Urinary bladder (tissue), 4 donors: ENCODE data around the gene FBXO8. TPM values are rescaled to one million over a fixed set of nuclear protein-coding genes. Genes with fewer than 3 reads are reported as not detected.
"Not testable (repeated sequence)": the region's sequence is repeated elsewhere in the genome, so short reads cannot be mapped to it uniquely, and the experiment has no call there.

Experiments
- DNase-seq: peaks from one replicate; pipeline ENCODE4 v3.0.0-alpha.2; 2015; ENCODE audit errors: extremely low spot score
- H3K27ac ChIP-seq: one replicate; pipeline ENCODE4 v1.5.1; 2013; ENCODE audit warnings: low read depth, mild to moderate bottlenecking, moderate library complexity
- H3K36me3 ChIP-seq: one replicate; pipeline ENCODE4 v1.6.1; 2013; ENCODE audit warnings: mild to moderate bottlenecking, moderate library complexity; ENCODE audit not compliant: insufficient read depth
- H3K4me1 ChIP-seq: one replicate; pipeline ENCODE4 v1.6.1; 2013; ENCODE audit warnings: mild to moderate bottlenecking, moderate library complexity; ENCODE audit not compliant: insufficient read depth
- H3K4me3 ChIP-seq: one replicate; pipeline ENCODE4 v1.5.1; 2013; ENCODE audit warnings: low read depth, low read length
- WGBS: extraction: QIAGEN DNeasy Blood & Tissue Kit; methylation state at CpG from one replicate; pipeline ENCODE4 v1.1.7; 2013; 5-methylcytosine and 5-hydroxymethylcytosine counted together
- polyA plus RNA-seq: library from polyadenylated mRNA; stranded (reverse); fragments of 200-250 nt; gene quantifications from one replicate; pipeline ENCODE4 v1.2.3, GENCODE V29; 2013
- total RNA-seq: library from RNA; depleted of rRNA; stranded (reverse); fragments of >200 nt; gene quantifications from one replicate; pipeline ENCODE4 v1.2.3, GENCODE V29; 2014
- donor health status: healthy with polysubstance abuse.
- donor health status: healthy.

Gene FBXO8
- total and polyA plus RNA-seq, 2 donors = 33.6 to 69.4 TPM

DNA sequence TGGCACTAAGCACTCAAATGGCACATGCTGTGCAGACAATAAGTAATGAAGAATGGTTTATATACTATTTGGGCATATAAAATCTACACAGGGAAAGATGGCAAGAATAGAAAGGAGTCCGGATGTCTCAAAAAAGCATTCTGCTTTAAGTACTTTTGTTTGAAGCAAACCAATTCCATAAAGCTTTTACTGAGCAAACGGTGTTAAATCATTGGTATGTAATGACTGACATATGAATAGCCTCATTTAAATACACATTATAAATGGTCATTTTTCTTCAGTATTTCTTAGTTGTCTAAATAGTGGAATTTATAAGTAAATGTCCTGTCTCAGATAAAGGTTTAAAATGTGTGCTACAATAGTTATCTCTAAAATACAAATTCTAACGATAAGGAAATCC is 6.0 kb downstream of the FBXO8 start:
- Histone ChIP-seq H3K36me3 (no peaks in the 10 kb centered on the region), H3K4me1 (no peaks in the 10 kb centered on the region), H3K27ac (no peak overlapping the region), H3K4me3 (no peak overlapping the region)
- no peak for DNase-seq
- 56% methylated on average over 3 of the region's 3 CpGs for WGBS

DNA sequence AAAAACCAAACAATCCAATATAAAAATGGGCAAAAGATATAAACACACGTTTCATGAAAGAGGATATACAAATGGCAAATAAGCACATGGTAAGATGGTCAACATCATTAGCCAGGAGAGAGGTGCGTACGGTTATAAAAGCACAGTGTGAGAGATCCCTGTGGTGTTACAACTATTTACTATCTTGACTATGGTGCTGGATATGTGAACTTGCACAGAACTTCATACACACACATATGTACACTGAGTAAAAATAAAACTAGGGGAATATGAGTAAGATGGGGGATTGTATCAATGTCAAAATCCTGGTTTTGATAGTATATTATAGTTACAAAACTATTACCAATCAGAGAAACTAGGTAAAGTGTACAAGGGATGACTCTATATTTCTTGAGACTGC is 8.4 kb downstream of the FBXO8 start:
- DNase-seq = no peak
- no peaks in the 10 kb centered on the region for H3K36me3 ChIP-seq
- no peak overlapping the region for H3K4me3 ChIP-seq
- WGBS = 71% methylated on average over 3 of the region's 3 CpGs
- no peak overlapping the region for H3K27ac ChIP-seq
- no peaks in the 10 kb centered on the region for H3K4me1 ChIP-seq

DNA sequence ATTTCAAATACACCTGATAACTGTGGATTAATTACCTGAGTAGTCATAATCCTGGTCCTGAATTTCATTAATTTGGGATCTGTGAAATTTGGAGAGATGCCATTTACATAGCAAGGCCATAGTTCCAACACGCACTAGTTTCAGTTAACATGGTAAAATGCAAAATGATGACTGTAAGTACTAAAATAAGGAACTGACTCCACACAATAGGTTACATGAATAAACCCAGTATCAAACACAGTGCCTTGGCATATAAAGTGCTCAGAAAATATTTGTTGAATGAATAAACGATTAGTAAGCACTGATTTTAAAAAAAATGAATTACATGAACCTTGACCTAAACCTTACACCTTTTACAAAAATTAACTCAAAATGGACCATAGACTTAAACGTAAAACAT is 9.0 kb downstream of the FBXO8 start:
- no peak overlapping the region for H3K27ac ChIP-seq
- H3K4me1 ChIP-seq = no peaks in the 10 kb centered on the region
- DNase-seq = no peak
- H3K4me3 ChIP-seq = no peak overlapping the region
- 88% methylated on average over 3 of the region's 3 CpGs for WGBS
- no peaks in the 10 kb centered on the region for H3K36me3 ChIP-seq

DNA sequence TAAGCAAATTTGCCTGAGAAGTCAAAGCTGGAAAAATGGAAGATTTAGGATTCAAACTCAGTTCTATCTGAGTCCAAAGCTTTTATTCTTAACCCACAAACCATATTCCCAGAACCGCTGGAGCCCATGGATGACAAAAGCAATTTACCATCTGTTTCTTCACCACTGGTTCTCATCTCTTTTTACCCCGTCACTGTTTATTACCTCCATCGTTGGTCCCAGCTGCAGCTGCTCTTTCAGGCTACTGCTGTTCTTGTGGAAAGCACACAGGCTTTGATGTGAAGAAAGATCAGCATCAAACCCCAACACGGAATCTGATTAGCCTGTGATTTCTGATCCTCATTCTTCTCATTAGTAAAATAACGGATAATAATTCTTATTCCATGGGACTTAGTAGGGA is 9.5 kb downstream of the FBXO8 start:
- DNase-seq = no peak
- H3K27ac ChIP-seq = no peak overlapping the region
- WGBS = 68% methylated on average over 5 of the region's 5 CpGs
- H3K4me3 ChIP-seq = no peak overlapping the region
- H3K36me3 ChIP-seq = no peaks in the 10 kb centered on the region
- H3K4me1 ChIP-seq = no peaks in the 10 kb centered on the region

DNA sequence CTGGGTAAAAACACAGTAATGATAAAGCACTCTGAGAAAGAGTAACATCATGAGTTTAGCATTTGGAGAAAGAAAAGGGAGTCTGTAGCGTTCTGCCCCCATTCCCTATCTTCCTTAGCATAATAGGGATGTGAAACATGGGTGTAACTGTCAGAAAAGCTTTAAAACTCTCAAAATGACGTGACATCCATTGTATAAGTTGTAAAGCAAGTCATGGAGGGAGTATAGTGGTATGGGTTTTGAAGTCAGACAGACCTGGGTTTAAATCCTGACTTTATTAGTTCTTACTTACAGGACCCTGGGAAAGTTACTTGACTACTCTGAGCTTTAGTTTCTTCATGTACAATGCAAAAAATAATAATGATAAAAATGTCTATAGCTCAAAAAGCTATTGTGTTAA is 17.1 kb downstream of the FBXO8 start:
- 74% methylated on average over 2 of the region's 2 CpGs for WGBS
- H3K36me3 ChIP-seq = no peaks in the 10 kb centered on the region
- H3K4me1 ChIP-seq = no peaks in the 10 kb centered on the region
- no peak overlapping the region for H3K4me3 ChIP-seq
- H3K27ac ChIP-seq = no peak overlapping the region
- DNase-seq = no peak

DNA sequence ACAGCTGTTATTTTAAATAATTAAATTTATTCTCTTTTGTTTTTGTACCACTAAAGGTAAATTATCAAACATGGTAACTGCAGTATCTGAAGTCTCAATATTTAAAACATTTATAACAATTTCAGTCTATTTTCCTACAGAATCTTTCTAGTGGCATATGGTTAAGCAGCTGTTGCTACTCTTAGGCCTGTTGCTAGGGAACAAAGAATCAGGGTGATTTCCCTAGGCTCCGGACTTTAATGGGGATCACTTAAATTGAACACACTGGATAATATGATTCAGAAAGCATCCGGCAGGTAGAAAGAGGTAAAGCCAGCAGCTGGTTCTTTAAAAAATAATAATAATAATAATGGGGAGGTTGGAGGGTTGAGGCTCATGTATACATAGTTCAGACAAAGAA is 17.6 kb downstream of the FBXO8 start:
- H3K36me3 ChIP-seq = no peaks in the 10 kb centered on the region
- 51% methylated on average over 2 of the region's 2 CpGs for WGBS
- DNase-seq = no peak
- H3K27ac ChIP-seq = no peak overlapping the region
- no peak overlapping the region for H3K4me3 ChIP-seq
- no peaks in the 10 kb centered on the region for H3K4me1 ChIP-seq

DNA sequence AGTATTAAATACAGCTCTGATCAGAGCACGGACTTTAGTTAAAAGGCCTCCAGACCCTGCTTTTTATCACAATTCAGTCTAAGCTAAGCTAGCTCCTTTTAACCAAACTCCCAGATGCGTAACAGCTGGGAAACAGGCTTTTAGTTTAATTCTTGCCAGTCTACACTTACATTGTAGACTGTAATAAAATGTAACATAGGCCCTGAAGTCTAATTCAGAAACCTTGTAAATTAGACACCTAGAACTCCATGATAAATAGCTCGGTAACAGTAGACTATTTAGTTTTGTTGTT is 20.1 kb downstream of the FBXO8 start:
- Histone ChIP-seq H3K36me3 (no peaks in the 10 kb centered on the region), H3K4me3 (no peak overlapping the region), H3K4me1 (no peaks in the 10 kb centered on the region), H3K27ac (no peak overlapping the region)
- 71% methylated on average over 3 of the region's 3 CpGs for WGBS
- no peak for DNase-seq

DNA sequence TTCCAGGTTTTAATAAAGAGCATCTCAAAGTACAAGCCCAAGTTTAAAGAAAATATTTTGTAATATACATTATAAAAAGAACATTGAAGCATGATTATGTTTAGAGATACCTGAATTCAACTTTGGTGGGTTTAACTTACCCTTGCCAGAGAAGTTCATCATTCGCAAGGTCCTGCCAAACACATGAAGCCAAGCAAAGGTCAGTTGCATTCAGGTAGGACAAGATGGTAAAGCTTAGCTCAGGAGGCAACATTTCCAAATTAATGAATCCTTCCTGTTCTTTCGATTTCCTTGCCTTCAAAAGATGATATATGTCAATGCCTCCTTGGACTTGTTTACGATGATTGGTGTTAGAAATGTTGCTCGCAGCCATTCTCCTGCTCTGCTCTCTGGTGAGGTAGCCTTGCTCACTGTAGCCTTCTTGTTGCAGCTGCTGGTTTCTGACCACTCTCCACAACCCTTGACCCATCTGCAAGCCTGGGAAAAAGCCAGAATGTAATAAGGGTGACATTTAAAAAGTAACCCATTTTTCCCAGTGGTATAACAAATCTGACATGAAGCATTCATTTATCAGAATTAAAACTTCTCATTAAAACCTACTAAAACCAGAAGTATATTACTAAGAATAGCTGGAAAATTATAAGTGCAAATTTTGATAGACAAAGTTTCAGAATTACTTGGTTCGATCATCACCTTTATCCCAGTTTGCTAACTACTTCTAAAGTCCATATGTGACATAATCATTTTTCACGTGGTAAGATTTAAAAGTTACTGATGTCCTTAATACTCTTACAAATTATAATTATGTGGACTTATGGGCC is 20.6 kb downstream of the FBXO8 start:
- WGBS = 75% methylated on average over 6 of the region's 6 CpGs
- no peak overlapping the region for H3K27ac ChIP-seq
- no peaks in the 10 kb centered on the region for H3K4me1 ChIP-seq
- H3K4me3 ChIP-seq = no peak overlapping the region
- H3K36me3 ChIP-seq = no peaks in the 10 kb centered on the region
- DNase-seq = no peak

DNA sequence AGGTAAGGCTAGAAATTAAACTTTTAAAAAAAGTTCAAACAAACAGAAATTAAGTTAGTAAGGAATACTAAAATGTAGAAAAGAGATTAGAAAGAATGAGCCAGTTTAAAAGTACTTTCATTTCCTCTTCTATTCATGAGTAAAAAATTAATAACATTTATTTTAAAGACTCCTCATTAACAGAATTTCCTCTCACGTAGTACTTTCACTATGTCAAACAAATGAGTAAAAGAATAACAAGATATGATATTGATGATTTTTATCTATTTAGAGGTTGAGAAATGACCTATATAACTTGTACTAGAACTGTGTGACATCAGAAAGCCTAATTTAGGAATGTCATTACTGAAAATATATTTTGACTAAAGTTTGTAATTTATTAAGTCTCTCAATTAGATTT is 22.0 kb downstream of the FBXO8 start:
- H3K27ac ChIP-seq, DNase-seq, H3K36me3 ChIP-seq, H3K4me3 ChIP-seq, H3K4me1 ChIP-seq: not testable (repeated sequence)
- 72% methylated on average over 1 of the region's 1 CpG for WGBS

DNA sequence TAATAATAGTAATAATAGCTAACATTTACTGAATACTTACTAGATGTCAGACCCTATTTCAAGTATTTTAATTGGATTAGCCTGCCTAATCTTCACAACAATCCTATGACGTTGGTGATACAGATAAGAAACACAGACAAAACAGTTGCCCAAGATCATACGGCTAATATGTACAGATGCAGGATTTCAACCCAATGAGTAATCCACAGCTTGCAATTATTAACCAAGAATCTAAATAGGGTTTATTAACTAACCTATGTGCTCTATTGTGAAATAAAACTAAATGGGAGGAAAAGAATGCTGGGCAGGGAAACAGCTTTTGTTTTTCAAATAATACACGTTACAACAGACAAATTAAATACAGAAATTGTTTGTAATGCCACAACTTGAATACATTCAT is 23.4 kb downstream of the FBXO8 start:
- Histone ChIP-seq H3K4me3 (no peak overlapping the region), H3K4me1 (no peaks in the 10 kb centered on the region), H3K36me3 (no peaks in the 10 kb centered on the region), H3K27ac (no peak overlapping the region)
- 33% methylated on average over 3 of the region's 3 CpGs for WGBS
- no peak for DNase-seq

DNA sequence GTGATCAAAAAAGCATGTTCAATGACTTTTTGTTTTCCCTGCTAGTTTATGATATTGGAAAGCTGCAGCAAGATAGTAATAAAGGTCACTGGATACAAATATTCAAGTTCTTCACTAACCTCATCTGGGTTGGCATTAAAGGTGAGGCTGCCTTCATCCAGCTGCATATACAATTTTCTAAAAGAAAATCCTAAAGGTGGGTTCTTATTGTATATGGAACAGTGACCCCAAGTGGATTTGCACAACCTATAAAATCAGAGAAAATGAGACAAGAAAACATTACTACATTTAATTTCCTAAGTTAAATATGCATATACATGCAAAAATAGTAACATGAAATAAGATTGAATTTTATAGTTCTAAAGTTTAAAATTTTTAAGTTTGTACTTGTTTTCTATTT is 23.9 kb downstream of the FBXO8 start:
- Histone ChIP-seq H3K36me3 (no peaks in the 10 kb centered on the region), H3K4me3 (no peak overlapping the region), H3K4me1 (no peaks in the 10 kb centered on the region), H3K27ac (no peak overlapping the region)
- DNase-seq = no peak

DNA sequence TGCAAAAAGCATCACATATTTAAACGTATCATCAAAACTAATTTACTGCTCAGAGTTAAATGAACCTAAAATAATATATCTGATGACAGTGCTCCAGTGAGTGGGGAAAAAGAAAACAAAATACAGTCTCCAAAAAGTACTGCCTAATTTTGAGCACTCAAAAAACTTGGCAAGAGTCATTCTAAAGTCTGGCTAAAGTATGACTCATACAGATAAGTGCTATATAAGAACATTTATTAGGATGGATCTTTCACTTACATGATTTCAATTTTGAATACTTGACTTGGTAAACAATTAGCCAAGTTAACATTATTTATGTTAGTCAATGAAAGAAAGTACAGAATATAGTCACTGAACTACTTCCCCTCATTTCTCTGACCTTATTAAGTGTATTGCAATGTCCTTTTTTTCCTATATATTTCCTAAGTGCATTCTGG is 27.2 kb downstream of the FBXO8 start:
- Histone ChIP-seq H3K27ac (no peak overlapping the region), H3K4me1 (no peaks in the 10 kb centered on the region), H3K36me3 (no peaks in the 10 kb centered on the region), H3K4me3 (no peak overlapping the region)
- no peak for DNase-seq
- WGBS = 51% methylated on average over 1 of the region's 1 CpG

DNA sequence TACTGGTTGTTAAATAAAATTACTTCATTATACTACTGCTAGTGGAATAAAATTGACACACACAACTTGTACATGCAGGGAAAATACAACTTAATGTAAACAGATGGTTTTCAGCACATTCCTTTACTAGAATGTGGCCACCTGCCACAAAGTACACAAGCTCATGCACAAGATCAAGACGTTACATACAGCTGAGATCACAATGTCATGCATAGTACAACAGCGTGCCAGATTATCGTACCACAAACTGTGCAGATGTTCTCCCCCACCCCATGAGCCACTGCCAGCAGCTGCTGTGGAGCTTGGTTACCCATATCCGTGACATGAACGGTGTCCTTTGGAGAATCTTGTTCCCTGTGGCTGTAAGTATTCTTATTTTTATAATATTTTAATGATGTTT is 27.7 kb downstream of the FBXO8 start:
- Histone ChIP-seq H3K27ac (no peak overlapping the region), H3K4me1 (no peaks in the 10 kb centered on the region), H3K4me3 (no peak overlapping the region), H3K36me3 (no peaks in the 10 kb centered on the region)
- no peak for DNase-seq
- 53% methylated on average over 5 of the region's 5 CpGs for WGBS

DNA sequence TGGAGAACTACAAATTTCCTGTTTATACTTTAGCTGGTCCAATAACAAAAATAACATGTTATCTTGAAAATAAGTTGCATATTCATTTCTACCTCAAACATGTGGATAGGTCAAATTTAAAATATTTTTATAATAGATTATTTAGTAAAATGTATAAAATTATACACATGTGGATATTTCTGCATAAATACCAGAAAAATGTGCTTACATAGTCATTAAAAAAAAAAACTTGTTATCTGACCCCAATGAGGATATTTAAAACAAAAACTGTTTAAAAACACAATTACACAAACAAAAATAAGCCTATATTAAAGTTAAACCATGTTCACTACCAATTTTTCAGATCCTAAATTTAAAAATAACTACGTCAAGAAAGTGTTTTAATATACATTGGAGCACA is 28.1 kb downstream of the FBXO8 start:
- H3K4me3 ChIP-seq = no peak overlapping the region
- no peaks in the 10 kb centered on the region for H3K36me3 ChIP-seq
- H3K27ac ChIP-seq = no peak overlapping the region
- 52% methylated on average over 1 of the region's 1 CpG for WGBS
- no peak for DNase-seq
- no peaks in the 10 kb centered on the region for H3K4me1 ChIP-seq

DNA sequence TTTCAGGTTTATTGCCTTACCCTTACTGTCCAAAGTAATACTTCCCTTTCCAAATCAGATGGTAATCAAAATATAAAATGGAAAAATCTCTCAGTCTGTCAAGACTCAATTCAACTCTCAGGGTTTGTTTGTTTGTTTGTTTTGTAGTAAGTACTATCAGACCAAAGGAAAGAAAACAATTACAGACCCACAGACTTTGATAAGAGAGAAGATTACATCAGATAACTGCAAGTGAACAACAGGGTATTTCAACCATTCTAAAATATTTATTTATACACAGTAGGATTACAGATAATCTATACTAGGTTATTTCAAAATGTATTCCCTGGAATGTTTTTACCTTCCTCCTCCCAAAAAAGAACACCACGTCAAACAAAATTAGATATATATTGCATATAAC is 28.9 kb downstream of the FBXO8 start:
- no peak for DNase-seq
- H3K27ac ChIP-seq = no peak overlapping the region
- 79% methylated on average over 1 of the region's 1 CpG for WGBS
- H3K4me1 ChIP-seq = no peaks in the 10 kb centered on the region
- H3K4me3 ChIP-seq = no peak overlapping the region
- H3K36me3 ChIP-seq = no peaks in the 10 kb centered on the region
